ENCODE results near the gene MYLK2.

Gene MYLK2

GRCh38 chr20:31851240-31851955 is 32.2 kb downstream of the MYLK2 start:
- no peak overlapping the region for H3K4me3 ChIP-seq (ENCODE audit: low read depth, low read length)

DNA sequence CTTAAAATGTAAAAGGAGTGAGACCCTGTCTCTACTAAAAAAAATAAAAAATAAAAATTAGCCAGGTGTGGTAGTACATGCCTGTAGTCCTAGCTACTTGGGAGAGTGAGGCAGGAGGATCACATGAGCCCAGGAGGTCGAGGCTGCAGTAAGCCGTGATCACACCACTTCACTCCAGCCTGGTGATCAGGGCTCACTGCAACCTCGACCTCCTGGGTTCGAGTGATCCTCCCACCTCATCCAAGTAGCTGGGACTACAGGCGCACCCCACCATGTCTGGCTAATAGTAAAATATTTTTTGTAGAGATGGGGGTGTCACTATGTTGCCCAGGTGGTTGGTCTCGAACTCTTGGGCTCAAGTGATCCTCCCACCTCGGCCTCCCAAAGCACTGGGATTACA is 34.3 kb downstream of the MYLK2 start:
- no peak overlapping the region for H3K4me3 ChIP-seq (ENCODE audit: low read depth, low read length)

DNA sequence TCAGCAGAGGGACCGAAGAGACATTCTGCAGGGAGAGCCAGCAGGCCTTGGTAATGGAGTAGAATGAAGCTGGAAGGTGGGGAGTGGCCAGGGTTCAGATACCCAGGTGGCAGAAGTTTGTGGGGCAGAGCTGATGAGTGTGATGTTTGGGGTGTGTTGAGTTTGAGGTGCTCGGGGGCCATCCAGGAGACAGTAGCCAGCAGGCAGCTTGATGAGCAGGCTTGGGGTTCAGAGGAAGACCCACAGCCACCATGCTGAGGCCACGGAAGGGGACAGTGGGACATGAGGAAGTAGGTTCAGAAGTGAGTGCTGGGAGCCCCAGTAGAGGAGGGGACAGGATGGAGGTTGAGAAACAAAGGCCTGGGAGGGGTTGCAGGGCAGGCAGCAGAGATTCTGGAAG is 37.4 kb downstream of the MYLK2 start:
- H3K4me3 ChIP-seq (ENCODE audit: low read depth, low read length) = no peak overlapping the region

- no peak overlapping the region for H3K4me3 ChIP-seq (ENCODE audit: low read depth, low read length)
Measured at GRCh38 chr20:31857861-31858759, 39.0 kb downstream of the MYLK2 start.

DNA sequence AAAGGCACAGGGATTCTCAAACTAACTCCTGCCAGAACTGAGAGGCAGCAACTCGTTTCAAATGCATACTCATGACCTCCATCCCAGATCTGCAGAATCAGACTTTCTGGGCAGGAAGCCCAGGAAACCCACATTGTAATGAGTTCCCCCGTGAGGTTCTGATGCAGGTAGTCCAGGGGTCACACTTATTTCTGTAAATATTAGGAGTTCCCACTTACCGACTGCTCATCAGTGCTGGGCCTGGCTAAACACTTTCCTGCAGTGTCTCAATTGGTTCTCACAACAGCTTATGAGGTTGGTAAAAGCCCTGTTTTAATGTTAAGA is 39.6 kb downstream of the MYLK2 start:
- no peak overlapping the region for H3K4me3 ChIP-seq (ENCODE audit: low read depth, low read length)

DNA sequence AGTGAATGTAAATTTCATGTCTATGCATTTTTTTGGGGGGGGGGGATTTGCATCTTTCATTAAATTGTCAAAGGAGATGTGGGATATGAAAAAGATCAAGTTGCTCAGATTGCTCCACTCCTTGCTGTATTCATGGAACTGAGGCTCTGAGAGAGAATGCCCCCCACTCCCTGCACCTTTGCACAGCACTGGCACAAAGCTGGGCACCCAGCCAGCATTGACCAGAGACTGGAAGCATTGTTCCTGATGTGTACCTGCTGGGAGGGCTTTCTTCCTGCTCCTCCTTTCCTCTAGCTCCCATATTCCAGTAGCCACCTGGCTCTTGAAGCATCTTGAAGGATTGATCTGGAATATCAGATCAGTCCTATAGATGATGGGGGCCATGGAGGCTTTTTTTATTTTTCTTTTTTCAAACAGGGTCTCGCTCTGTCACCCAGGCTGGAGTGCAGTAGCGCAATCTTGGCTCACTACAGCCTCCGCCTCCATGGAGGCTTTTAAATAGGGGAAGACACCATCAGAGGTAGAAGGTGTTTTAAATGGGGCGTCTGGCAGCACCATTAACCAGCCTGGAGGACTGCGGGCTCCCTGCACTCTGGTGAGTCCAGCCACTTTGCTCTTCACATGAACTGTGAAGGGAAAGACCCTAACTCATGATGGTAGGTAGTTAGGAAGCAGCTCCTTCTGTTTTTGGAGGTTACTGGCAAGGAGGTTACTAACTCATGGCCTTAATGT is 40.3 kb downstream of the MYLK2 start:
- H3K4me3 ChIP-seq (ENCODE audit: low read depth, low read length) = no peak overlapping the region

DNA sequence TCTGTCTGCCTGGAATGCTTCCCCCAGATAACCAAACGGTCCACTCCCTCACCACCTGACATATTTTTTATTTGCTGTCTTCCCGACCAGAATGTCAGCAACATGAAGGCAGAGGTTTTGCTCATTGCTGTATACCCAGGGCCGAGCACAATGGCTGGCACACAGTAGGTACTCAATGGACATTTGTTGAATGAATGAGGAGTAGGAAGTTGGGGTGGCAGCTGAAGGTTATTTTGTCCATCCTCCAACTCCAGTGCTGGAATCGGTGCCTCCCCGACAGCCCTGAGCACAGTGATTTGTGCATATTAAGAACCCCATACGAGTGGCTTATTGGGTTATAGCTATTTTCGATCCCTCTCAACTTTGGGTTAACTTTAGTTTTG is 40.8 kb downstream of the MYLK2 start:
- H3K4me3 ChIP-seq (ENCODE audit: low read depth, low read length) = no peak overlapping the region

- H3K4me3 ChIP-seq (ENCODE audit: low read depth, low read length) = peak overlapping the region; percentile 69
Measured at GRCh38 chr20:31860390-31861134, 41.4 kb downstream of the MYLK2 start.

GRCh38 chr20:31861135-31861384 is 41.9 kb downstream of the MYLK2 start:
- peak overlapping the region; percentile 69 for H3K4me3 ChIP-seq (ENCODE audit: low read depth, low read length)

DNA sequence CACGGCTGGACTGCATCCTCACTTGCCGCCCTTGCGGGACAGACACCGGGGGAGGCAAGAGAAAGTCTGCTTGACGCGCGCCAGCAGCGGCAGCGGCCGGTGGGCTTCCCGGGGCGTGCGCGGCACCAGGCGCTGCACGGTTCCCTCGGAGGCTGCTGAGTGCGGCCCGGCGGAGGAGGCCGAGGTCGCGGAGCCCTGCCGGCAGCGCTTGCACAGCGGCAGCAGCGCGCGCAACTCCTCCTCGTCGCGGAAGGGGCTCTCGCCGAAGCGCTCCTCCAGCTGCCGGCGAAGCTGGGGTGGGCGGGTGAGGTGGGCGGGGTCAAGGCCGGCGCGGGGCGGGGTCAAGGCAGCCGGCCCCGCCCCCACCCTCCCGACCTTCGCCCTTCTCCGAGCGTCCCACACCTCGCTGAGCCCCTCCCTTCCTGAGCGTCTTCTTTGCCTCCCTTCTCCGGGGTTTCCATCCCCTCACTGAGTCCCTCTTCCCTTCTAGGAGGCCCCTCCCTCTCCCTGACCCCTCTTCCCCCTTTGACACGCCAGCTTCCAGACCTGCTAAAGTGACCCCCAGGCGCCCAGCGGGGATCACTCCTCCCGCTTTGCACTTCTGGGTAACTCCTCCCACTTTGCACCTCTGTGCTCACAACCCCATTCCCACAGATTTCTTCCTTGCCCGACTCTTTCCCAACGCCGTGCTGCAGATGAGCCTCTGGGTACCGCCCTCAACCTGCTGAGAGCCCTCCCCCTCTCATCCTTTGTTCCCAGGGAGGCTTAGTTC is 42.4 kb downstream of the MYLK2 start:
- peak overlapping the region; percentile 69 for H3K4me3 ChIP-seq (ENCODE audit: low read depth, low read length)

GRCh38 chr20:31862157-31862470 is 43.0 kb downstream of the MYLK2 start:
- H3K4me3 ChIP-seq (ENCODE audit: low read depth, low read length) = peak overlapping the region; percentile 69

- H3K4me3 ChIP-seq (ENCODE audit: low read depth, low read length) = no peak overlapping the region
Measured at GRCh38 chr20:31862506-31862905, 43.4 kb downstream of the MYLK2 start.

- no peak overlapping the region for H3K4me3 ChIP-seq (ENCODE audit: low read depth, low read length)
Measured at GRCh38 chr20:31863296-31864085, 44.3 kb downstream of the MYLK2 start.

- no peak overlapping the region for H3K4me3 ChIP-seq (ENCODE audit: low read depth, low read length)
Measured at GRCh38 chr20:31864521-31865400, 45.6 kb downstream of the MYLK2 start.

DNA sequence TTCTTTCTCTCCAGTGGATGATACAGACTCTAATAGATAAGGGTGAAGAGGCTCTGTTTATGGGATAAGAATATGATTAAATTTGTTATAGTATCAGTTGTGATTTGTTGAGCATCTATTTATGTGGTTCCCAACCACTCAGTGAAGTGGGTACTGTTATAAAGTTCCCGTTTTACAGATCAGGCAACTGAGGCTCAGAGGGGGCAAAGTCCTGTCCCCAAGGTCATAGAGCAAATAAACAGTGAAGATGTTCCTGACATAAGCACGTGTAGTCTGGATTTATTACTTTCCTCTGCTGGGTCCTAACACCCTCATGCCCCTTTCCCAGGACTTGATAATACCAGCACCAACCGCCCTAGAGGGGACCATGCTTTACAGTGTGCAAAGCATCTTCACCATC is 47.1 kb downstream of the MYLK2 start:
- no peak overlapping the region for H3K4me3 ChIP-seq (ENCODE audit: low read depth, low read length)

DNA sequence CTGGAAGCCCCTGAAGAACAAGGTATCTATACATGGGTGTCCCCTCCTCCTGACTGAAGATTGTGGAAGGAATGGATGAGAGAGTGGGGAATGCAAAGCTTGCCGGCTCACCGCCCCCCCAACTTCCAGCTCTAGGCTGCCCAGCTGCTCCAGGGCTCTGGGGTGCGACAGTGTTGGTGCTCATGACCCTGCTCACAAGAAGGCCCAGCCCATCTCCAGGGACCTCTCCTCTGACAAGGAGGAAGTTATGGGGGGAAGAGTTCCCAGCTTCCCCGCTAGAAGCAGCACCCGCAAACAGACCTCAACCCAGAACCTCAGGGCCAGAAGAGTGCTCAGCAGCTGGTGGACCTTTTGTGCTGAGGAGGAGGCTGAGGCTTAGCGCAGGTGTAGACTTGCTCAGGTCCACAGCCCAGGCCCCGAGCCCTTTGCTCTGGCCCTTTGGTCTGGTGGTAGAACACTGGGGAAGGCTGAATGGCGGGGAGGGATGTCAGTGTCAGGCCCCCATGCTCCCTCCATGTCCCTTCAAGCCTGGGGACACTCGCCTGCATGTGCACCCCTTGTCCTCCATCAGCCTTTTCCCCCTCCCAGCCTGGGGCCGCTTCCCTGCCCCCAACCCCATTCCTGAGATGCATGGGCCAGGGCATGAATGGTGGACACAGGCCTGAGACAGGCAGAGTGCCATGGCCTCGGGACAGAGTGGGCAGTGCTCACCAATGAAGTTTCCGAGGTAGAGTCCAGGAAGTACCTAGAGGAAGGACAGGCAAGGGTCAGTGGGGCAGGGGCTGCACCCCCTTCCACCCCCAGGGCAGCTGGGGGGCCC is 49.9 kb downstream of the MYLK2 start:
- no peak overlapping the region for H3K4me3 ChIP-seq (ENCODE audit: low read depth, low read length)

DNA sequence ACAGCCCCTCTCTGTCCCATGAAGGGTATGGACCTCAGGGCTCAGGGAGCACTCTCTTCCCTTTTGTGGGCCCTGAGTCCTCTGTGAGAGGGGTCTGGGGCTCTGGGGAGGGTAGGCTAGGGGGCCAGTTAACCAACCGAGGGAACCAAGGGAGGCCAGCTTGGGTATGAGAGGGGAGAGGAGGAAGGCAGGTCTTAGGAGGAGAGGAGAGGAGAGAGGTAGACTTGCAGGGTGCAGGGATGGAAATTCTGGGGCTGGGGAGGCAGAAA is 50.5 kb downstream of the MYLK2 start:
- peak overlapping the region; percentile 65 for H3K4me3 ChIP-seq (ENCODE audit: low read depth, low read length)

- H3K4me3 ChIP-seq (ENCODE audit: low read depth, low read length) = peak within 1 kb of the TSS; percentile 65
Measured at GRCh38 chr20:31869942-31870725, 51.0 kb downstream of the MYLK2 start, which contains the start of the genes DUSP15 and TTLL9. DUSP15 (minus strand) TSS chr20:31870527; CDS start chr20:31870337, 190 bp downstream. TTLL9 (plus strand) TSS chr20:31870634; CDS start chr20:31871127, 493 bp downstream.

Data from iPS-11a (cell line).